Activated T-helper 9 cell treated with anti-CD3 and anti-CD28 coated beads, Interleukin-2, amount 50 U/mL, for 16 hours (primary cell): Measurements from ENCODE around the gene ARMH2.
"Not testable (repeated sequence)": the region's sequence is repeated elsewhere in the genome, so short reads cannot be mapped to it uniquely, and the experiment has no call there.

Source experiments
- DNase-seq: peaks from one replicate; pipeline ENCODE4 v3.0.0-alpha.2; 2020; ENCODE audit warnings: low read depth

The ARMH2 gene

GRCh38 chr6:24818346-24818745 lies 19.6 kb upstream of the ARMH2 start:
- DNase-seq, result no peak

- DNase-seq, result no peak
These were observed 11.0 kb upstream of the ARMH2 start for GRCh38 chr6:24809728-24810127.

GRCh38 chr6:24807584-24807983 lies 8.9 kb upstream of the ARMH2 start:
- no peak for DNase-seq

GRCh38 chr6:24802271-24803059 lies 3.7 kb upstream of the ARMH2 start:
- DNase-seq, result no peak

- no peak for DNase-seq
These were observed 811 bp upstream of the ARMH2 start for GRCh38 chr6:24799541-24799915.

- DNase-seq, result no peak
These were observed 1.0 kb downstream of the ARMH2 start for GRCh38 chr6:24797596-24798216.

- DNase-seq, result no peak
These were observed 2.0 kb downstream of the ARMH2 start for GRCh38 chr6:24796616-24797290.

- DNase-seq, result no peak
These were observed 3.6 kb downstream of the ARMH2 start for GRCh38 chr6:24795106-24795505.

GRCh38 chr6:24788031-24788665 lies 10.6 kb downstream of the ARMH2 start:
- DNase-seq, result no peak

- DNase-seq, result no peak
These were observed 18.5 kb downstream of the ARMH2 start for GRCh38 chr6:24780206-24780605.

GRCh38 chr6:24779416-24780016 lies 19.2 kb downstream of the ARMH2 start:
- no peak for DNase-seq

GRCh38 chr6:24778878-24779277 lies 19.8 kb downstream of the ARMH2 start:
- DNase-seq, result no peak

- no peak for DNase-seq
These were observed 20.6 kb downstream of the ARMH2 start for GRCh38 chr6:24778121-24778520.

GRCh38 chr6:24777227-24777626 lies 21.5 kb downstream of the ARMH2 start:
- no peak for DNase-seq

- DNase-seq, result peak; percentile 6
These were observed 23.1 kb downstream of the ARMH2 start for GRCh38 chr6:24775520-24776058.

GRCh38 chr6:24774696-24775519 lies 23.8 kb downstream of the ARMH2 start, which contains the start of gene GMNN:
TSS of gene GMNN (plus strand) at chr6:24774937. CDS start at chr6:24777247, 2,310 bp downstream.
- DNase-seq, result peak; percentile 98

- no peak for DNase-seq
These were observed 30.4 kb downstream of the ARMH2 start for GRCh38 chr6:24768361-24768760.

- DNase-seq, result no peak
These were observed 31.8 kb downstream of the ARMH2 start for GRCh38 chr6:24766680-24767462.

GRCh38 chr6:24765968-24766367 lies 32.7 kb downstream of the ARMH2 start:
- DNase-seq, result not testable (repeated sequence)
